Stimulated activated CD4-positive, alpha-beta T cell treated with anti-CD3 and anti-CD28 coated beads, Interleukin-2, amount 100 ng/mL, for 4 hours (primary cell): ENCODE data around the gene NT5DC1.

Experiments used
- DNase-seq: peaks from one replicate; pipeline ENCODE4 v3.0.0-alpha.2; 2020; ENCODE audit warnings: low read depth

Gene NT5DC1

GRCh38 chr6:116196841-116197240 is 96.2 kb downstream of the NT5DC1 start:
- no peak for DNase-seq

- no peak for DNase-seq
Observed at GRCh38 chr6:116200619-116201249, 100.1 kb downstream of the NT5DC1 start.

- DNase-seq = no peak
Observed at GRCh38 chr6:116201538-116201937, 100.9 kb downstream of the NT5DC1 start.

GRCh38 chr6:116205281-116205680 is 104.6 kb downstream of the NT5DC1 start:
- DNase-seq = no peak

GRCh38 chr6:116206231-116206903 is 105.7 kb downstream of the NT5DC1 start:
- DNase-seq = no peak

- no peak for DNase-seq
Observed at GRCh38 chr6:116208056-116208785, 107.6 kb downstream of the NT5DC1 start.

- no peak for DNase-seq
Observed at GRCh38 chr6:116210316-116210715, 109.7 kb downstream of the NT5DC1 start.

- no peak for DNase-seq
Observed at GRCh38 chr6:116210750-116211425, 110.2 kb downstream of the NT5DC1 start.

- no peak for DNase-seq
Observed at GRCh38 chr6:116214681-116215080, 114.0 kb downstream of the NT5DC1 start.

GRCh38 chr6:116215414-116215813 is 114.8 kb downstream of the NT5DC1 start:
- no peak for DNase-seq

GRCh38 chr6:116217069-116217468 is 116.4 kb downstream of the NT5DC1 start:
- no peak for DNase-seq

GRCh38 chr6:116218172-116218633 is 117.5 kb downstream of the NT5DC1 start:
- no peak for DNase-seq

- DNase-seq = no peak
Observed at GRCh38 chr6:116218866-116219265, 118.2 kb downstream of the NT5DC1 start.

- DNase-seq = no peak
Observed at GRCh38 chr6:116221067-116221466, 120.4 kb downstream of the NT5DC1 start.

- DNase-seq = no peak
Observed at GRCh38 chr6:116221911-116222310, 121.3 kb downstream of the NT5DC1 start.

GRCh38 chr6:116223355-116223754 is 122.7 kb downstream of the NT5DC1 start:
- no peak for DNase-seq

GRCh38 chr6:116229287-116229913 is 128.7 kb downstream of the NT5DC1 start:
- no peak for DNase-seq

- no peak for DNase-seq
Observed at GRCh38 chr6:116234689-116235088, 134.0 kb downstream of the NT5DC1 start.

GRCh38 chr6:116238083-116238482 is 137.4 kb downstream of the NT5DC1 start:
- DNase-seq = no peak

GRCh38 chr6:116239256-116239655 is 138.6 kb downstream of the NT5DC1 start:
- DNase-seq = no peak

- DNase-seq = no peak
Observed at GRCh38 chr6:116239856-116240255, 139.2 kb downstream of the NT5DC1 start.

GRCh38 chr6:116244284-116244683 is 143.6 kb downstream of the NT5DC1 start:
- DNase-seq = no peak
